Measurements from ENCODE around the gene RANBP10.
"Not testable (repeated sequence)": the region's sequence is repeated elsewhere in the genome, so short reads cannot be mapped to it uniquely, and the experiment has no call there.

Gene RANBP10

DNA sequence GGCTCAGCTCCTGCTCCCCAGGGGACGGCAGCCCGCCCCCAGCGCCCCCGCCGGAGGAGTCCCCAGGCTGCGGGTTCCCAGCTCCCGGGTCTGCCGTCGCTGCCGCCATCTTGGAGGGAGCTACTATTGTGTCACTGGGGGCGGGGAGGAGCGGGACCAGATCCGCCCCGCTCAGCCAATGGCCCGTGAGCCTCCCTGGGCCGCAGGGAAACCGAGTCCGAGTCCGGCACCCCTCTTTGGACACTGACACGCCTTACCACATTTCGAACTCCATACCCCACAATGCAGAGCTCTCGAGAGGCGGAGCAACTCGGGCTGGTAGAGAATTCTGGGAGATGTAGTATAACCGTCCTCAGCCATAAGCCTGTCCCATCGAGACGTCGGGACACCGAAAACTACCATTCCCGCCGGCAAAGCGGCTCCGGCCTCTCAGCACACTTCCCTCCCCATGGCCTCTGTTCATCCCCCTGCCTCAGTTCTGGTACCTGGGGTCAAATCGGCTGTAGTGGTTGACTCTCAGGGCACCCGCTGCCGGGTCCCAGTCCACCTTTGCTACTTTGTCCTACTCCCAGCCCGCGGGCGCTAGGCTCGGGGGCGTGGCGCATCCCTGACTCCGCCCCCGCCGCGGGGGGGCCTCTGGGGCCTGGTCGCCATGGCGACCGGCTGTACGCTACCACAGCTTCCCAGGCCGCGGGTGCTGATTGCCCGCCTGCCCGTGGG, at the start of gene RANBP10, which contains the start of gene TSNAXIP1:
RANBP10 (minus strand) TSS at position 133 of the 720 bp plus-strand sequence; CDS start at position 109, 24 bp downstream.
TSNAXIP1 (plus strand) TSS at position 462 of the 720 bp plus-strand sequence. CDS start 261 bp downstream, outside the sequence.
- peak; percentile 74 to 100 (median 96) for DNase-seq

DNA sequence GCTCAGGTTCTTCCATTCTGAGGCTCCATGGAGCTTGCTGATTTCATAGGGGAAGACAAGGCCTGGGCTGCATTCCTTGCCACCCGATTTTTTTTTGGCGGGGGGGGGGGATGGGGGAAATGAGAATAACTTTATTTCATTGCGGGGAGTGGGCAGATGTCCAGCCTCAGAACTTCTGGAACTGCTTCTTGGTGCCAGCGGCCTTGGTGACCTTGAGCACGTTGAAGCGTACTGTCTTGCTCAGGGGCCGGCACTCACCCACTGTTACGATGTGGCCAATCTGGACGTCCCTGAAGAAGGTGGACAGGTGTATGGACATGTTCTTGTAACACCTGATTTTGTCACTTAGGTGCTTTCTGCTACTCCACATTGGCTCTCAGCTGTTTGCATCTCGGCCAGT, 49.4 kb upstream of the RANBP10 start:
- no peak for DNase-seq

DNA sequence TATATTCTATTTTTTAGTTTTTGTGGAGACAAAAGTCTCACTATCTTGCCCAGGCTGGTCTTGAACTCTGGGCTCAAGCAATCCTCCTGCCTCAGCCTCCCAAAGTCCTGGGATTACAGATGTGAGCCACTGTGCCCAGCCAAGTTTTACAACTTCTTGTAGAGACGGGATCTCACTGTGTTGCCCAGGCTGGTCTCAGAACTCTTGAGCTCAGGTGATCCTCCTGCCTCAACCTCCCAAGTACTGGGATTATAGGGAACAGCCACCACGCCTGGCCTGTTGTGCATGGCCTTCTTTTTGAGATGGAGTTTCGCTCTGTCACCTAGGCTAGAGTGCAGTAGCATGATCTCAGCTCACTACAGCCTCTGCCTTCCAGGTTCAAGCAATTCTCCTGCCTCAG, 47.3 kb upstream of the RANBP10 start:
- no peak for DNase-seq

DNA sequence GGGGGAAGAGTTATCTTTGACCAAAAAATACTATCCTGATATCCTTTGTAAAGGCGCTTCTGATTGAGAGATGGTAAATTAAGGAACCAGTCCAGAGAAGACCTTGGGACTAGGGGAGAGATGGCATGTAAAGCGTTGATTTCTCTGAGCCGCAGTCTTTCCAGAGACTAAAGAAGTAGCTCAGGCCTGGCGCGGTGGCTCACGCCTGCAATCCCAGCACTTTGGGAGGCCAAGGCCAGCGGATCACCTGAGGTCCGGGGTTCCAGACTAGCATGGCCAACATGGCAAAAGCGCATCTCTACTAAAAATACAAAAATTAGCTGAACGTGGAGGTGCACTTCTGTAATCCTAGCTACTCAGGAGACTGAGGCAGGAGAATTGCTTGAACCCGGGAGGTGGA, 41.8 kb upstream of the RANBP10 start:
- no peak for DNase-seq

DNA sequence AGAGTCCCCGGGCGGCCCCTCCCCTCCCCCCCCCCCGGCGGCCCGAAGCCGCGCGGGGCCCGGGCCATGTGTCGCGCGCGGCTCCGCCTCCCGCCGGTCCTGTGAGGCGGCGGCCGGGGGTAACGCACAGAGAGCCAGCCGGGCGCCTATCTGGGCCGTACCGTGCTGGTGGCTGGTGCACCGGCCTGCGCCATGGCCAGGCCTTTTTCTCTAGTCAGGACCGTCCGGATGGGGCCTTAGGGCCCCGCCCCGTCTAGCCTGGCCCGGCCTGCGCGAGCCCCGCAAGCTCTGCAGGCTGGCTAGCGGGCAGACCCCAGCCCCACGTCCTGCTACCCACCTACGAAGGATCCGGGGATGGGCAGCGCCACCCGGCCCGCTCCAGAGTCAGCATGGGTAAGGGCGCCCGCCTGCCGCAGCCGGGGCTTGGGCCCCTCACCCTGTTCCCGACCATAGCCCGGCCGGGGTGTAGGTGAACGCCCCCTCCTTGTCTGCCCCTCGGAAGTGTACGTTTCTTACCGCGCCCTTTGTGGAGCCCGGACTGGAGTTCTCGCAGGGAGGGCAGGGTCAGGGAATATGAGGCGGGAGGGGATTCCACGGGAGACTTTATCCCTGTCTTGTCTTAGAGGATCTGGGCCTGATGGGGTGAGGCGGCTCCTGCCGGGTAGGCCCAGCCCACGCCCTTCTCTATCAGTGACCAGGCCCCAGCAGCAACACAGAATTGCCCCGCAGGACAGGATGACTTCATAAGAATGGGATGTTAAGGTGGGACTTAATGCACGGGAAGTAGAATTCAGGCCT, 40.9 kb upstream of the RANBP10 start, which contains the start of gene CENPT:
CENPT (minus strand) TSS at position 630 of the 798 bp plus-strand sequence. CDS start 13,834 bp downstream, outside the sequence.
- DNase-seq = peak in 4 of 14 donors; percentile 57 to 82 (median 70)

DNA sequence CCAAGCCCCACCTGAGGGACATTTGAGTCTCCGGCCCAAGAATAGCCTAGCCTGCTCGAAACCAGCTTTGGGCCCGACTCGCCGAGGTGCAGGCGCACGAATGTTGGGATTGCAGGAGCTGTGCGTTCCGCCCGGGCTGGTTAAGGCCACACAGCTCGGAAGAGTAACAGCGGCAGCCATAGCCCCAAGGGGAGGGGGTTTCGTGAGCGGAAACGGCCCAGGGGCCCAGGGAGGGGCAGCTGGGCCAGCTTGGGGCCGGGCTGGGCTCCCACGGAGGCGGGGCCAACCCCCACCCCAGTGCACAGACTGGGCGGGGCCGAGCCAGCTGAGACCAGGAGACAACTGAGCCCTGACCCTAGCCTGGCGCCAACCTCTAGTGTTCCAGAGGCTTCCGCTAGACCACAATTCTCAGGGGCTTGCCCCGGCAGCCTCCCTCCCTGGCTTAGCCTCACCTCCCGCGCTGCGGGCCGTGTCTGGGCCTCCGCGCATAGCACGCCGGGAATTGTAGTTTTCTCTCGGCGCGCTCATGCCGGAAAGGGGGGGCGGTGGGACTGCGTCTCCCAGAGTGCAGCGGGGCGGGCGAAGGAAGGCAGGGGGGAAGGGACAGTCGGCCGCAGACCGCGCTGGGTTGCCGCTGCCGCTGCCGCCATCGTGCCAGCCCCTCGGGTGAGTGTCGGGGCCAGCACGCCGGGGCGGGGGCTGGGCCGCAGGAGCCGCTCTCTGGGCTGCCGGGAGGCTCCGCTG, 40.1 kb upstream of the RANBP10 start, which contains the start of gene NUTF2:
NUTF2 (plus strand) TSS at position 614 of the 744 bp plus-strand sequence. CDS start 18,198 bp downstream, outside the sequence.
- DNase-seq = peak; percentile 85 to 96 (median 92)

DNA sequence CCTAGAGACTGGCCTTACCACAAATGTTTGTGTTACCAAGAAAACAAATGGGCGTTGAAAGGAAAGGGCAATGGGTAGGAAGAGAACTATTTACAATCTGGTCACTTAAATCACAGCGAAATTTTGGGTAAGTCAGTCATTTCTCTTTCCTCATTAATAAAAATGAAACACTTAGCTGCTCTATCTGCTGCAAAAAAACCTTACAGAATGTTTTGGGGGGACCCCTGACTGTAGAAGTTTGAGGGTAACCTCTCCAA, 39.6 kb upstream of the RANBP10 start:
- DNase-seq = no peak

DNA sequence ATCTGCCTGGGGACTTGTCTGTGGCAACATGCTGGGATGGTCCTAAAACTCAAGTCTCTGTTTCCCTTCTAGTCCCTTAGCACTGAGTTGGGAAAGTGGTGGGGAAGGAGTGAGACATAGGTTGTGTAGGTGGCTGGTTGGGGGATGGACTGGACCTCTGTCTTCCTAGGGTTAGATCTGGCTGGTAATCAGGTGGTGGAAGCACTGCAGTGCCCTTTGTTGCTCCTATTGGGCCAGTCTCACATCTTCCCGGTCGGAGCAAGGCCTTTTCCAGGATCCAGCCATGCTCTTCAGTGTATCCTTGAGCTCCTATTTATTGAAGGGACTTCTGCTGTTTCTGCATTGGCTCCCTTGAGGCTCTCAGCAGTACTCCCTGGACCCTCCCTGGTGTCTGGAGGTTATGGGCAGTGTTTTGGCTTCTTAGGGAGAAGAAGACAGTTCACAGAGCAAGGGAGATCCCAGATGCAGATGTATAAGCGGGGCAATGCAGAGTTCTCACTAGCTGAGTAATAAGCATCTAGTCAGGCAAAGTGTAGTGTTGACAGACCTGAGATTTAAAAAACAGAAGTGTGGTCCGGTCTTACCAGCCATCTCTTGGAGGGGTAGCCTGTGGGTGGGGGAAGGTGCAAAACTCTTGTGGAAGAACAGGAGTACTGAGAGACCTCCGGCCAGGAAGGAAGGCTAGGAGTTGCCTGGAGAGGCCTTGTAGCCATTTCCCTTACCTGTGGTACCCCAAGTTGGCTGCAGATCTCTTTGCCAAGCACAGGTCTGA, 39.1 kb upstream of the RANBP10 start:
- no peak for DNase-seq

DNA sequence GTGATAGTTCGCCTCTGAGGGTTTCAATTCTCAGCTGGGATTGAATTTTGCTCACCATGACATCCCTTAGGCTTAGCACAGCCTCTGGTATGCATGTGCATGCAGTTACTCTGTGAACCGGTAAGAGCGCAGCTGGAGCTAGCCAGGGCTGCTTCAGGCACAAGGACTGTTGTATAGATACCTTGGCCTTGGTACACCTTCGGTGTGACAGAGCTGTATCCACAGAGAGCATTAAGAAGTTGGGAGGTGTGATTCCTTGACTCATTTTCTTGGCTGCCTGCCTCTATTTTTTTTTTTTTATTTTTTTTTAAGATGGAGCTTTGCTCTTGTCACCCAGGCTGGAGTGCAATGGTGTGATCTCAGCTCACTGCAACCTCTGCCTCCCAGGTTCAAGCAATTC, 38.1 kb upstream of the RANBP10 start:
- DNase-seq = no peak

DNA sequence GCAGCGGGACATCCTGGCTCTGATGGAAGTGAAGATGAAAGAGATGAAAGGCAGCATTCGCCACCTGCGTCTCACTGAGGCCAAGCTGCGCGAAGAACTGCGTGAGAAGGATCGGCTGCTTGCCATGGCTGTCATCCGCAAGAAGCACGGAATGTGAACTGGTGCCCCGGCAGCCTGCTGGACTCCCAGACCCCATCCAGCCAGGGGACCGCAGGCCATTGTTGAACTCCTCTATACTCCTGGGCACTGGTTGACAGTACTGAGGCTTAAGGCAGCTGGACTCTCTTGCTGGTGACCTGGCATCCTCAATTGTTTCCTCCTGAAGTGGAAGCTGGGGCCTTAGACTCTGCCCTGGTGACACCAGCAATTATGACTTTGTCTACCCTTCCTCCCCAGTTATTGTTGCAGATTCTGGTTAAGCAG, 37.0 kb upstream of the RANBP10 start:
- DNase-seq = peak in 3 of 14 donors; percentile 35 to 49 (median 44)

DNA sequence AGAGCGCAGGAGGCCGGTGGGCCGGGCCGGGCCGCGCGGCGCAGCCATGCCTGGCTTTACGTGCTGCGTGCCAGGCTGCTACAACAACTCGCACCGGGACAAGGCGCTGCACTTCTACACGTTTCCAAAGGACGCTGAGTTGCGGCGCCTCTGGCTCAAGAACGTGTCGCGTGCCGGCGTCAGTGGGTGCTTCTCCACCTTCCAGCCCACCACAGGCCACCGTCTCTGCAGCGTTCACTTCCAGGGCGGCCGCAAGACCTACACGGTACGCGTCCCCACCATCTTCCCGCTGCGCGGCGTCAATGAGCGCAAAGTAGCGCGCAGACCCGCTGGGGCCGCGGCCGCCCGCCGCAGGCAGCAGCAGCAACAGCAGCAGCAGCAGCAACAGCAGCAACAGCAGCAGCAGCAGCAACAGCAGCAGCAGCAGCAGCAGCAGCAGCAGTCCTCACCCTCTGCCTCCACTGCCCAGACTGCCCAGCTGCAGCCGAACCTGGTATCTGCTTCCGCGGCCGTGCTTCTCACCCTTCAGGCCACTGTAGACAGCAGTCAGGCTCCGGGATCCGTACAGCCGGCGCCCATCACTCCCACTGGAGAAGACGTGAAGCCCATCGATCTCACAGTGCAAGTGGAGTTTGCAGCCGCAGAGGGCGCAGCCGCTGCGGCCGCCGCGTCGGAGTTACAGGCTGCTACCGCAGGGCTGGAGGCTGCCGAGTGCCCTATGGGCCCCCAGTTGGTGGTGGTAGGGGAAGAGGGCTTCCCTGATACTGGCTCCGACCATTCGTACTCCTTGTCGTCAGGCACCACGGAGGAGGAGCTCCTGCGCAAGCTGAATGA, 36.4 kb upstream of the RANBP10 start:
- peak in 12 of 14 donors; percentile 10 to 76 (median 62) for DNase-seq

DNA sequence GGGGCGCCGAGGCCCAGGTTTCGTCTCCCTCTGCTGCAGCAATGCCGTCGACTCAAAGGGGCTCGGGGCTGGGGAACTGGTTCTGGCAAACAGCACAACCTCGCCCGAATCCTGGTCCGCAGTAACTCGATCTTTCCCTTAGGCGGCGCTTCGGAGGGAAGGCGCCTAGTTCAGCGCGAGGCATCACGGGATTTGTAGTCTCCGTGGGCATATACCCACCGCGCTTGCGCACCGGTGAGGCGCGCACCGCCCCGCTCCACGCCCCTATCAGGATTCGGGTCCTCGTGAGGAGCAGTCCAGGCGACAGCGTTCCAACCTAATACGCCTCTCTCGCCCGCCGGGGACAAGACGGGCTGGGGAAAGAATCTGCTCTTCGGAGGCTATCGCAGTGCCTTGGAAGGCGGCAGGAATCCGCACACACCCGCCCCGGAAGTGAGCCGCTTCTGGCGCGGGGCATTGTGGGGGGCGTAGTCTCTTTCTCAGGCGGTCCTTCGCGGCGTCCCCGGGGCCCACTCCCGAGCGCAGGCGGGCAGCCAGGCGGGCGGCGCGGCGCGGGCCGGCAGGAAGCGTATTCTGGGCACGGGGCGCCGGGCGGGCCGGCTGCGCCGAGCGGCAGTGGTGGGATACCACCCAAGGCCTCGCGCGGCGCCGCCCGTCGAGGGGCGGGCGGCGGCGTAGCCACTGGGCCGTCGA, 35.6 kb upstream of the RANBP10 start, which contains the start of gene THAP11:
THAP11 (plus strand) TSS at position 505 of the 693 bp plus-strand sequence. CDS start 235 bp downstream, outside the sequence.
- peak; percentile 68 to 100 (median 94) for DNase-seq

DNA sequence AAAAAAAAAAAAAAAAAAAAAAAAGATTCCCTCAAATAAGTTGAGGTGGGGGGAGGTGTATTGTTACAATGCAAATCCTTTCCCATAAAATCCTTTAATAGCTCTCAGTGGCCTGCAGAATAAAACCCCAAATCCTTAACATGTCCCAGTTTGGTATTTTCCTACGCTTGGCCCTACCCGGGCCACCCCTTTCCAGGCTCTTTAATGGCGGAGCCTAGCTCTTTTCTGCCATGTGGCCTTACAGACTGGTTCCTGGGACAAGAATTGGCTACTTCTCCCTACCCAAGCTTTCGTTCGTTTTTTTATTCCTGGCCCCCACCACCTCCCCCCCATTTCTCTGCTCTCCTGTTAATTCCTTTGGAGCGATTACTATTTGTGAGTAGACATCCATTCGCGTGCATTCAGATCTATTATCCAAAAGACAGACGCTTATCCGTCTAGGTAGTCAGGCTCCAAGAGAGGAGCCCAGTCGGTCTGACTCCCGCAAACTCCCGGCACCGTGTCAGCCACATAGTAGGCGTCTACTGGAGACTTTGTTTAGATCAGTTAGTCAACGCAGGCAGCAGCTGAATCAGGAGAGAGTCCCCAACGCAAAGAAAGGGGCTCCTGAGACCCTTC, 34.9 kb upstream of the RANBP10 start:
- no peak for DNase-seq

DNA sequence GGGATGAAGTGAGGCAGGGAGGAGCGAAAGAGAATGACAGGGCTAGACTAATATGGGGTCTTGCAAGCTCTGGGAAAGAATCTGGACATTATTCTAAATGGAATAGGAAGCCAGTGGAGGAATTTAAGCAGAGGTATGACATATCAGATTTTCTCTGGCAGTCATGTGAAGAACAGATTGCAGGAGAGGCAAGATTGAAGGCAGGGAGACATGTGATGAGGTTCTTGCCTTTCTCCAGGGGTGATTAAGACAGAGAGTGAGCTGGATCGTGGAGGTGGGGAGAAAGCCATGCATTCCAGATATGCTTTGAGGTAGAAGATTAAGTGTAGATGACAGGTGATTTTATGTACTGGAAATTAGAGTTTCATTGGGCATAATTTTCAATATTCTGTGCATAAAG, 31.5 kb upstream of the RANBP10 start:
- DNase-seq = no peak

DNA sequence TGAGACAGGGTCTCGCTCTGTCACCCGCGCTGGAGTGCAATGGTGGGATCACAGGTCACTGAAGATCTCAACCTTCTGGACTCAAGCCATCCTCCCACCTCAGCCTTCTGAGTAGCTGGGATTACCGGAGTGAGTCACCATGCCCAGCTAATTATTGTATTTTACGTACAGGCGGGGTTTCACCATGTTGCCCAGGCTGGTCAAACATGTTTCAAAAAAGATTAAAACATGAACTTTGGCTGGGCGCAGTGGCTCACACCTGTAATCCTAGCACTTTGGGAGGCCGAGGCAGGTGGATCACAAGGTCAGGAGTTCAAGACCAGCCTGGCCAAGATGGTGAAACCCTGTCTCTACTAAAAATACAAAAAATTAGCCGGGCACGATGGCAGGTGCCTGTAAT, 30.8 kb upstream of the RANBP10 start:
- not testable (repeated sequence) for DNase-seq

DNA sequence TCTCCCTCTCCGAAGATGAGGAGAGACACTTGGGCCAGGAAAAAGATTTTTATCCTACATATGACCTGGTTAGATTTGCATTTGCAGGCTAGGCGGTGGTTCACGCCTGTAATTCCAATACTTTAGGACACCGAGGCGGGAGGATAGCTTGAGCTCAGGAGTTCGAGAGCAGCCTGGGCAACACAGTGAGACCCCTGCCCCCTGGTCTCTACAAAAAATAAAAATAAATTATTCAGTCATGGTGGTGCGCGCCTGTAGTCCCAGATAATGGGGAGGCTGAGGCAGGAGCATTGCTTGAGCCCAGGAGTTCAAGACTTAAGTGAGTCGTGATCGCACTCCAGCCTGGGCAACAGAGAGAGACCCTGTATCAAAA, 27.9 kb upstream of the RANBP10 start:
- no peak for DNase-seq

DNA sequence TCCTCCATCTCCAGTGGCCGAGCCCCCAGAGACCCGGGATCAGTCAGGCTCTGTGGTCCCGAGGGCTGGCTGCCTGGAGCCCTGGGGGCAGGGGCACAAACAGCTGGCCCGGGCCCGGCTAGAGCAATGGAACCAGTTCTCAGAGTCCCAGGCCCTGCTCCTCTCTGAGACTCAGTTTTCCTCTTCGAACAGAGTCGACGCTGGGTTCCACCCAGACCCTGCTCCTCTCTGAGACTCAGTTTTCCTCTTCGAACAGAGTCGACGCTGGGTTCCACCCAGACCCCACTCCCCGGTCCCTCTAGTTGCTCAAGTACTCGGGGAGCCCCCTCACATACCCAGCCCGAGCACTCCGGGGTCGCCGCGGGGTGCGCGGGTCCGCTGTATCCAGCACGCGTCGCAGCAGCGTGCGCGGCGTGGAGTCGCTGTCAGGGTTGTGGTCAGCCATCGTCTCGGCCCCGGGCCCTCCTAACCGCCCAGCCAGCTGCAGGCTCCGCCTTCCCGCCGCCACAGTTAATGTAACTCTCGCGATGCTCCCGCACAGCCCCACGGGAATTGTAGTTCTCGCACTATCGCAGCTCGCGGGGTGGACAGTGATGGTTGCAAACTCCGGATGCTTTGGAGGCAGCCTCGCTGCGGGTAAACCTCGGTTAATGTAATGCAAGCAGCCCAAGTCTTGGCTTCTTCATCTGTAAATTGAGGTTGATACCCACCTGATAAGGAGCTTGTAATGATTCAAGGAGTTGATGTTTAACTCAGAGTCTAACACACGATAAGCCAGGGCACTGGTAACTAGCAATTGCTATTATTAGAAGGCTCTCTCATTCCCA, 27.3 kb upstream of the RANBP10 start:
- peak; percentile 41 to 89 (median 84) for DNase-seq

DNA sequence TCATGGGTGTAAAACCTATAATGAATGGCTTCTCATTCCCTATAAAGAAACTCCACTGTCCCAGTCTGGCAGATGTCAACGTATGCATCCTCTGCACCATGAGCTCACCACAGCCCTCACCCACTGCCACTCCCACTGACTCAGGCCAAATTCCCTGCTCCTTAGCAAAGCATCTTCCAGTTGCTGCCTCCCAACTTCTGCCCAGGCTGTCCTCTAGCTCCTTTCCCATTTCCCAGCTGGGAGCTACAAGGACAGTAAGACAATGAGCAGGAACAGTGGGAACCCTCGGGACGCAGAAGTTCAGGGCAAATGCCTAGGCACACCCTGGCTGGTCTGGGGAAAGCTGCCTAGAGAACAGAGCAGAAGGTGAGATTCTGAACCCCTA, 26.7 kb upstream of the RANBP10 start:
- DNase-seq = no peak

DNA sequence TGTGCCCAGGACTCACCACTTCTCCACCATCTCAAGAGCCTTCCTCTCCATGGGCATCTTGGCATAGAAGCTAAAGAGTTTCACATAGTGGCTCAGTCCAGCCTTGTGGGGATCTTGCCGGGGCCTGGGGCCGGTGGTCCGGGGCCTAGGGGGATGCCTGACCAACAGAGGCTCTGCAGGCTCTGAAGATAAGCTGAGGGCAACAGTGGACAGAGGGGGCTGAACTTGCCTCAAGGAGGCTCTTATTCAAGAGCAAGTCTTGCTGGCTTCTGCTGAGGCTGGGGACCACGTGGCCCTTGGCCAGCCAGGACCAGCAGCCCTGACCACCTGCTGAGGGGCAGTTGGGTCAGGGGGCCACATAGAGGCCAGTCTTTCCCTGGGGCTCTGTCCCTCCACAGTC, 22.3 kb upstream of the RANBP10 start:
- no peak for DNase-seq

Data from C1 segment of cervical spinal cord (tissue), 14 donors.